Measurements from ENCODE around the gene CNGB1. TPM values are rescaled to one million over a fixed set of nuclear protein-coding genes. Genes with fewer than 3 reads are reported as not detected.

The CNGB1 gene
- total and polyA plus RNA-seq, 2 of the 13 experiments (the other 11 are each of a cell fraction or from before 2014, with no cell fraction given) = 0.02 to 0.15 TPM

- Histone ChIP-seq H3K79me2 (ENCODE audit: insufficient read depth, low read length) (no peaks in the 10 kb centered on the region), H3K9me3 (ENCODE audit: low read length) (no peaks in the 10 kb centered on the region), H2AFZ (ENCODE audit: low read length) (no peak overlapping the region), H4K20me1 (ENCODE audit: insufficient read depth, low read length) (no peaks in the 10 kb centered on the region), H3K4me3 (replicated peaks in 1 of 3; ENCODE audit: insufficient read depth in 1 of 3, low read depth in 2 of 3, low read length in 3 of 3) (no peak overlapping the region), H3K4me1 (ENCODE audit: insufficient read depth, low read length) (peaks cover 38% of the 10 kb centered on the region), H3K4me2 (ENCODE audit: low read depth, low read length) (no peak overlapping the region), H3K27me3 (ENCODE audit: control insufficient read depth in 1 of 2, insufficient read depth in 2 of 2, low read length in 2 of 2) (peaks cover 2 to 36% of the 10 kb centered on the region in 2 experiments; a peak in 4 of 5 replicates), H3K36me3 (replicated peaks in 1 of 2; ENCODE audit: control insufficient read depth in 1 of 2, insufficient read depth in 2 of 2, low read length in 2 of 2) (no peaks in the 10 kb centered on the region), H3K27ac (ENCODE audit: extremely low read length, insufficient read depth, low read length) (no peak overlapping the region), H3K9ac (ENCODE audit: insufficient read depth, low read depth, low read length) (no peak overlapping the region)
- no TSS peak for BruUV-seq (replicated peaks)
- TF ChIP-seq ZNF280D (CRISPR knock-in tag; IDR thresholded peaks at IDR 0.05) (no peak), FIP1L1 (IDR thresholded peaks at IDR 0.05; ENCODE audit: borderline replicate concordance, insufficient read depth, low read depth, low read length) (no peak), ZBTB7A (CRISPR knock-in tag; IDR thresholded peaks at IDR 0.05) (no peak)
- CTCF ChIA-PET (ENCODE audit: low intra/inter-chr PET ratio, low total read pairs) = no interaction called here
- no peak for ATAC-seq
- no peak for FAIRE-seq
- POLR2A ChIA-PET = interaction anchor here (2.1 kb wide), 1 partner anchor 11 kb away, joined by 12 read pairs; no protein-coding TSS in a partner anchor
- intact Hi-C loops (cut with micrococcal nuclease; ENCODE audit: unreplicated experiment) = no loop called here
- WGBS (ENCODE audit: low lambda C conversion rate) = 52% methylated on average over 7 of the region's 7 CpGs
- in situ Hi-C loops (cut with HindIII; ENCODE audit: extremely low pct_ligation_motif_present, low pct_unique_long_range_greater_than_20kb) = no loop called here
- DNase-seq (ENCODE audit: low spot score) = no peak
Observed at GRCh38 chr16:57882792-57883191, 88.1 kb downstream of the CNGB1 start.

- 9% methylated on average over 2 of the region's 2 CpGs for WGBS (ENCODE audit: low lambda C conversion rate)
- no peak for DNase-seq (ENCODE audit: low spot score)
- H3K36me3 ChIP-seq (replicated peaks in 1 of 2; ENCODE audit: control insufficient read depth in 1 of 2, insufficient read depth in 2 of 2, low read length in 2 of 2) = no peaks in the 10 kb centered on the region
- FAIRE-seq = no peak
- CTCF ChIA-PET (ENCODE audit: low intra/inter-chr PET ratio, low total read pairs) = no interaction called here
- no peak for ATAC-seq
- intact Hi-C loops (cut with micrococcal nuclease; ENCODE audit: unreplicated experiment) (no loop called here), in situ Hi-C loops (cut with HindIII; ENCODE audit: extremely low pct_ligation_motif_present, low pct_unique_long_range_greater_than_20kb) (no loop called here)
- no peaks in the 10 kb centered on the region for H4K20me1 ChIP-seq (ENCODE audit: insufficient read depth, low read length)
- BruUV-seq (replicated peaks) = no TSS peak
- no peak overlapping the region for H3K4me3 ChIP-seq (replicated peaks in 1 of 3; ENCODE audit: insufficient read depth in 1 of 3, low read depth in 2 of 3, low read length in 3 of 3)
- no peaks in the 10 kb centered on the region for H3K79me2 ChIP-seq (ENCODE audit: insufficient read depth, low read length)
- H3K4me1 ChIP-seq (ENCODE audit: insufficient read depth, low read length) = peaks cover 37% of the 10 kb centered on the region
- POLR2A ChIA-PET = no interaction called here
- TF ChIP-seq USF2 (IDR thresholded peaks at IDR 0.05; ENCODE audit: low read depth, low read length) (peak; percentile 43), USF2 (CRISPR knock-in tag; IDR thresholded peaks at IDR 0.05; ENCODE audit: borderline replicate concordance) (no peak), TAF15 (IDR thresholded peaks at IDR 0.05; ENCODE audit: low read depth, low read length, poor library complexity, severe bottlenecking) (no peak), RAD51 (IDR thresholded peaks at IDR 0.05; ENCODE audit: borderline replicate concordance) (peak; percentile 74)
- H3K27ac ChIP-seq (ENCODE audit: extremely low read length, insufficient read depth, low read length) = no peak overlapping the region
- H3K27me3 ChIP-seq (ENCODE audit: control insufficient read depth in 1 of 2, insufficient read depth in 2 of 2, low read length in 2 of 2) = peaks cover 2 to 36% of the 10 kb centered on the region in 2 experiments; a peak in 4 of 5 replicates
- H3K9ac ChIP-seq (ENCODE audit: insufficient read depth, low read depth, low read length) = no peak overlapping the region
- H3K4me2 ChIP-seq (ENCODE audit: low read depth, low read length) = no peak overlapping the region
- no peak overlapping the region for H2AFZ ChIP-seq (ENCODE audit: low read length)
- H3K9me3 ChIP-seq (ENCODE audit: low read length) = no peaks in the 10 kb centered on the region
Observed at GRCh38 chr16:57882206-57882605, 88.7 kb downstream of the CNGB1 start.

Data from HepG2 (cell line).